DOHH2 (cell line): Measurements from ENCODE around the gene USP48.

Experiments used
- H3F3A ChIP-seq: fragments of 200-600 bp; sonication (generic), shearing (Covaris generic); 2 replicates; pipeline ENCODE4 v1.6.0; 2016; ENCODE audit warnings: antibody characterized with exemption, mild to moderate bottlenecking; ENCODE audit not compliant: control insufficient read depth, insufficient read depth
- H3K27ac ChIP-seq: fragments of 200-600 bp; sonication (generic); 2 replicates; pipeline ENCODE4 v1.5.1; 2014; ENCODE audit warnings: low read depth, mild to moderate bottlenecking, low read length, moderate library complexity
- H3K27me3 ChIP-seq: fragments of 200-600 bp; sonication (generic); 2 replicates; pipeline ENCODE4 v1.6.1; 2014; ENCODE audit warnings: mild to moderate bottlenecking, low read length, mixed read lengths; ENCODE audit not compliant: control insufficient read depth
- H3K36me3 ChIP-seq: fragments of 200-600 bp; sonication (generic); 2 replicates; pipeline ENCODE4 v1.6.1; 2014; ENCODE audit warnings: mild to moderate bottlenecking, low read length, moderate library complexity, mixed read lengths; ENCODE audit not compliant: control insufficient read depth
- H3K4me1 ChIP-seq: fragments of 200-600 bp; sonication (generic); 2 replicates; pipeline ENCODE4 v1.6.1; 2014; ENCODE audit warnings: mild to moderate bottlenecking, low read length, mixed read lengths; ENCODE audit not compliant: control insufficient read depth
- H3K4me2 ChIP-seq: fragments of 200-600 bp; sonication (generic); 2 replicates; pipeline ENCODE4 v1.6.0; 2014; ENCODE audit warnings: mild to moderate bottlenecking, low read length, moderate library complexity
- H3K4me3 ChIP-seq: fragments of 200-600 bp; sonication (generic); 2 replicates; pipeline ENCODE4 v1.5.1; 2014; ENCODE audit warnings: mild to moderate bottlenecking, low read length, mixed read lengths
- H3K79me2 ChIP-seq: fragments of 200-600 bp; sonication (generic); 2 replicates; pipeline ENCODE4 v1.6.1; 2014; ENCODE audit warnings: mild to moderate bottlenecking, low read length, mixed read lengths; ENCODE audit not compliant: control insufficient read depth
- H3K9me2 ChIP-seq: fragments of 200-600 bp; sonication (generic); replicated peaks from 2 replicates; pipeline ENCODE4 v1.6.1; 2014; ENCODE audit warnings: mild to moderate bottlenecking, low read length, mixed read lengths; ENCODE audit not compliant: control insufficient read depth
- H3K9me3 ChIP-seq: fragments of 200-600 bp; sonication (generic); 2 replicates; pipeline ENCODE4 v1.6.1; 2014; ENCODE audit warnings: antibody characterized with exemption, low read length, mixed read lengths; ENCODE audit not compliant: control insufficient read depth, insufficient read depth
- H4K20me1 ChIP-seq: fragments of 200-600 bp; sonication (generic); 2 replicates; pipeline ENCODE4 v1.6.0; 2014; ENCODE audit warnings: low read depth, mild to moderate bottlenecking, antibody characterized with exemption, low read length, moderate library complexity; ENCODE audit not compliant: control insufficient read depth, insufficient read depth
- EZH2phosphoT487 ChIP-seq: fragments of 200-600 bp; sonication (generic); IDR thresholded peaks from 2 replicates; pipeline ENCODE4 v1.6.1; 2017; ENCODE audit warnings: borderline replicate concordance, mild to moderate bottlenecking, antibody characterized with exemption, low read length, moderate library complexity, mixed read lengths
- TF ChIP-seq, protein P1 (sequence below): fragments of 200-600 bp; sonication (generic); IDR thresholded peaks from one replicate; pipeline ENCODE4 v1.5.1; 2014; ENCODE audit warnings: antibody characterized with exemption, mild to moderate bottlenecking, low read depth, low read length; ENCODE audit not compliant: poor library complexity, severe bottlenecking

Gene USP48

DNA sequence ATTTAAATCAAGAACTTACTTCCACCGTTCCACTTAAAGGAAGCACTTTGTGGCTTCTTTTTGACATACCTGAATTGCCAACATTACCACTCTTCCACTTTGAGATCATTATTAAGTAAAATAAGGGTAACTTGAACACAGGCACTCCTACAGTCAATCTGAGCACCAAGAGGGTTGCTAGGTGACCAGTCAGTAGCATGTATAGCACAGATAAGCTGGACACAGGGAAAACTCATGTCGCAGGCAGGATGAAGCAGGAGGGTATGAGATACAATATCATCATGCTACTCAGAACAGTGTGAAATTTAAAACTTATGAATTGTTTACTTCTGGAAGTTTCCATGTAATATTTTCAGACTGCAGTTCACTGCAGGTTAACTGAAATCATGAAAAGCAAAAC is 66.8 kb downstream of the USP48 start:
- Histone ChIP-seq H3K4me1 (no peaks in the 10 kb centered on the region), H3K9me3 (no peaks in the 10 kb centered on the region), H3K27ac (no peak overlapping the region), H3K4me2 (no peak overlapping the region), H3F3A (no peaks in the 10 kb centered on the region), H3K79me2 (no peaks in the 10 kb centered on the region), H3K9me2 (no peaks in the 10 kb centered on the region), H4K20me1 (no peaks in the 10 kb centered on the region), H3K4me3 (no peak overlapping the region), H3K36me3 (peaks cover 54% of the 10 kb centered on the region), H3K27me3 (no peaks in the 10 kb centered on the region)
- TF ChIP-seq EZH2phosphoT487, result no peak
- TF ChIP-seq, protein P1, sequence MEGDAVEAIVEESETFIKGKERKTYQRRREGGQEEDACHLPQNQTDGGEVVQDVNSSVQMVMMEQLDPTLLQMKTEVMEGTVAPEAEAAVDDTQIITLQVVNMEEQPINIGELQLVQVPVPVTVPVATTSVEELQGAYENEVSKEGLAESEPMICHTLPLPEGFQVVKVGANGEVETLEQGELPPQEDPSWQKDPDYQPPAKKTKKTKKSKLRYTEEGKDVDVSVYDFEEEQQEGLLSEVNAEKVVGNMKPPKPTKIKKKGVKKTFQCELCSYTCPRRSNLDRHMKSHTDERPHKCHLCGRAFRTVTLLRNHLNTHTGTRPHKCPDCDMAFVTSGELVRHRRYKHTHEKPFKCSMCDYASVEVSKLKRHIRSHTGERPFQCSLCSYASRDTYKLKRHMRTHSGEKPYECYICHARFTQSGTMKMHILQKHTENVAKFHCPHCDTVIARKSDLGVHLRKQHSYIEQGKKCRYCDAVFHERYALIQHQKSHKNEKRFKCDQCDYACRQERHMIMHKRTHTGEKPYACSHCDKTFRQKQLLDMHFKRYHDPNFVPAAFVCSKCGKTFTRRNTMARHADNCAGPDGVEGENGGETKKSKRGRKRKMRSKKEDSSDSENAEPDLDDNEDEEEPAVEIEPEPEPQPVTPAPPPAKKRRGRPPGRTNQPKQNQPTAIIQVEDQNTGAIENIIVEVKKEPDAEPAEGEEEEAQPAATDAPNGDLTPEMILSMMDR, result no peak

DNA sequence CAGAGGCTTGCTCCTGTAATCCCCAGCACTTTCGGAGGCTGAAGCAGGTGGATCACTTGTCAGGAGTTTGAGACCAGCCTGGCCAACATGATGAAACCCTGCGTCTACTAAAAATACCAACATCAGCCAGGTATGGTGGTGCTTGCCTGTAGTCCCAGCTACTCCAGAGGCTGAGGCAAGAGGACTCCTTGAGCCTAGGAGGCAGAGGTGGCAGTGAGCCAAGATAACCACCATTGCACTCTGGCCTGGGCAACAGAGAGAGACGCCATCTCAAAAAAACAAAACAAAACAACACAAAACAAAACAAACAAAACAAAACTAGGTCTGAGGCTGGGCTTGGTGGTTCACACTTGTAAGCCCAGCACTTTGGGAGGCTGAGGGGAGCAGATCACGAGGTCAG is 75.1 kb downstream of the USP48 start:
- TF ChIP-seq, protein P1, result no peak
- no peak for TF ChIP-seq EZH2phosphoT487
- H3K36me3 ChIP-seq, result peaks cover 46% of the 10 kb centered on the region

DNA sequence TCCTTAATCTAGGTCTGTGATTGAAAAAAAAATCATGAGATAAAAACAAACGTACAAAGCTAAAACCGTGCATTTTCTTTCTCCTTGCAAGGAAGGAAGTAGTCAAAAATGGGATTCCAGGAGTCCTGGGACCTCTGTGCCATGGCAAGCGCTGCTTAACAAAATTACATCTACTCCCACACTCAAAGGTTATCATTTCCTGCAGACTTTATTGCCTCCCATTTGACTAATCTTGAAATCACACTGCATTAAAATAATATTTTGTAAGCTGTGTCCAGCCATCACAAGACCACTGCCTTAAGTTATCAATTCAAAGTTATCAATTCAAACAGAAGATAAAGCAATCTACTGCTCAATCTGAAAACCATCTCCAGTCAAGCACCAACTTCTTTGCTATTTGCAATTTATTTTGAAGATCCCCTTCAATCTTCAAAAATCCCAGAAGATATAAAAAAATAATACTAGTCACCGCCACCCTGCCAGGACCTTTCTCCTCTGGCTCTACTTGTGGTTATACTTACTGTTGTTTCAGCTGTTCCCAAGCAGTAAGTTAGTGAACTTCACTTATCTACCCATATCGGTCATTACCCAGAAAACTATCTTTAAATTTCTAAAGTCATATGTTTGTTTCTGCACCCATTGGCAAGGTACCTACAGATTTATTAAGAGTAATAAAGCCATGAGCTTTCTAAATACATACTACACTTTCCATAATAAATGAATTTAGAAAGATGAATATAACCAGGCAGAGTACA is 75.7 kb downstream of the USP48 start:
- TF ChIP-seq, protein P1, result no peak
- no peak for TF ChIP-seq EZH2phosphoT487
- 0 out of 2 replicates have a peak, but pooled peaks cover 3% of the 10 kb centered on the region for H3F3A ChIP-seq
- H3K9me2 ChIP-seq, result no peaks in the 10 kb centered on the region
- H3K79me2 ChIP-seq, result no peaks in the 10 kb centered on the region
- peaks cover 52% of the 10 kb centered on the region for H3K36me3 ChIP-seq
- 0 out of 2 replicates have a peak, but pooled peaks cover 4% of the 10 kb centered on the region for H4K20me1 ChIP-seq
- H3K9me3 ChIP-seq, result no peaks in the 10 kb centered on the region
- no peak overlapping the region for H3K4me3 ChIP-seq
- H3K4me2 ChIP-seq, result no peak overlapping the region
- H3K4me1 ChIP-seq, result no peaks in the 10 kb centered on the region
- H3K27ac ChIP-seq, result no peak overlapping the region
- H3K27me3 ChIP-seq, result no peaks in the 10 kb centered on the region

More for the DNA sequence above, 75.1 kb downstream of the USP48 start:
- H3K4me1 ChIP-seq, result no peaks in the 10 kb centered on the region
- no peak overlapping the region for H3K4me2 ChIP-seq
- H3K9me3 ChIP-seq, result no peaks in the 10 kb centered on the region
- no peaks in the 10 kb centered on the region for H3K79me2 ChIP-seq
- 0 out of 2 replicates have a peak, but pooled peaks cover 4% of the 10 kb centered on the region for H4K20me1 ChIP-seq
- H3F3A ChIP-seq, result 0 out of 2 replicates have a peak, but pooled peaks cover 3% of the 10 kb centered on the region
- no peak overlapping the region for H3K27ac ChIP-seq
- no peak overlapping the region for H3K4me3 ChIP-seq
- H3K9me2 ChIP-seq, result no peaks in the 10 kb centered on the region
- no peaks in the 10 kb centered on the region for H3K27me3 ChIP-seq
